IPS DF 4.7 (cell line): ENCODE data around the gene HOXD9.

Source experiments
- DNase-seq: peaks from one replicate; pipeline ENCODE4 v3.0.0-alpha.2; 2013; ENCODE audit warnings: low spot score; ENCODE audit errors: extremely low read depth

The HOXD9 gene

GRCh38 chr2:176164611-176165369 is 42.3 kb downstream of the HOXD9 start:
- no peak for DNase-seq

- DNase-seq, result no peak
Measured at GRCh38 chr2:176165370-176166050, 43.0 kb downstream of the HOXD9 start.

DNA sequence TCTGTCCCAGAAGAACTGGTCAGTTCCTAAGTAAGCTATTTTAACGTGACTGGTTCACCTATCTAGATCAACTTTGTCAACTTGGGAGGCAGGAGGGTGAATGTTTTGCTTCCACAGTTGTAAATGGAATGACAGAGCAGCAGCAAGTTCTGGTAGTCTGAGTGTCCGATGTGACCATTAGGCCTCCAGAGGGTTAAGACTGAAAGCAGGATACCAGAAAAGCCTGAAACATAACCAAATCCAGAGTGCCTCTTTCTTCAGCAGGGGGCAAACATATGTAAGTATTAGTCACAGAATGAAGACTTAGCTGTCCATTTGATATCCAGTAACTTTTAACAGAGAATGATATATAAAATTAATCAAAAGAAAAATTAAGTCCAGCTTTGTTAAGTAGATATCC is 43.8 kb downstream of the HOXD9 start:
- no peak for DNase-seq

GRCh38 chr2:176167398-176167797 is 44.9 kb downstream of the HOXD9 start:
- DNase-seq, result no peak

- no peak for DNase-seq
Measured at GRCh38 chr2:176169181-176169580, 46.7 kb downstream of the HOXD9 start.

DNA sequence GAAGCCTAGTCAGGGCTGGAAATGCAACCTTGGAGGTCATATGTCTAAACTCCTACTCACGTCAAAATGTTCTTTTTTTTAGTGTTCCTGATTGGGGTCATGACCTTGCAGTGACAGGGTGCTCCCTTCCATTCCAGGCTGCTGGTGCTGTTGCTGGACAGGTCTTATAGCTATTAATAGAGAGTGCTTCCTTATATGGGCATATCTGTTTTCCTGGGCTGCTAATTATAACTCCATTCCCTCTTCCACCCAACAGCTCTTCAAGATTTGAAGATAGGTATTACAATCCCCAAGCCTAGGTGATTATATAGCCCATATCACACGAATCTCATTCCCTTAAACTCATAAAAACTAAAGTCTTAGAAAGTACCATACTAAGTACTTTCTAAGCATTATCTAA is 47.2 kb downstream of the HOXD9 start:
- no peak for DNase-seq

DNA sequence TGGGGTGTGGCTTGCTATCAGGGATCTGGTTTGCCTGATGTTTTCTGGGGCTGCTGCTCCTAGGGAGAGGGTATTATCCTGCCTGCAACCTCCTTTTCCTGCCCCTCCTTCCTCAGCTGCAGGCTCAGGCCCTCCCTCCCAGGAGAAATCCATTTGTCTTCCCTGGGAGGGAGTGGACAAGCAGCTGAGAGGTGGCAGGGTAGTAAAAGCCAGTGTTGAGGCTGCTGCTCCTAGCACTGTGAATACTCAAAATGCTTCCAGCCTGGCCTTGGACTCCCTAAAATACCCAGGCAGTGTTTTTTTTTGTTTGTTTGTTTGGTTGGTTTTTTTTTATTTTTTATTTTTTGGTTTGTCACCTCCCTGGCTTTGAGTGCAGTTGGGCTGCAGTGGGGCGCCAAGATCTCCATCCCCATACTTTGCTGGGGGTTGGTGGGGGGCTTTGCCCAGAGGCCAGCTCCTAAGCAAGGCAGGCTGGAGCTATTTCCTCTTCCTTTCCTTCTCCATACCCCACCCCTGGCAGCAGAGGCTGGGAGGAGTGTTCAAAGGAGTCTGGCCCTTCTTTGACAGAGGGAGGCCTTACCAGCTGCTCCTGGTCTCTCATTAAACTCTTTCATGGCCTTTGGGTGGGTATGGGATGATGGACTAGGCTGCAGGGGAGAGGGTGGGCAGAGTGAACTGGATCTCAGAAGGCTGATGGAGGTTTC is 48.2 kb downstream of the HOXD9 start:
- no peak for DNase-seq

- DNase-seq, result no peak
Measured at GRCh38 chr2:176171351-176172006, 49.0 kb downstream of the HOXD9 start.

GRCh38 chr2:176172007-176172894 is 49.7 kb downstream of the HOXD9 start:
- DNase-seq, result no peak

GRCh38 chr2:176172895-176173566 is 50.5 kb downstream of the HOXD9 start:
- no peak for DNase-seq

- DNase-seq, result no peak
Measured at GRCh38 chr2:176173567-176174381, 51.3 kb downstream of the HOXD9 start.

DNA sequence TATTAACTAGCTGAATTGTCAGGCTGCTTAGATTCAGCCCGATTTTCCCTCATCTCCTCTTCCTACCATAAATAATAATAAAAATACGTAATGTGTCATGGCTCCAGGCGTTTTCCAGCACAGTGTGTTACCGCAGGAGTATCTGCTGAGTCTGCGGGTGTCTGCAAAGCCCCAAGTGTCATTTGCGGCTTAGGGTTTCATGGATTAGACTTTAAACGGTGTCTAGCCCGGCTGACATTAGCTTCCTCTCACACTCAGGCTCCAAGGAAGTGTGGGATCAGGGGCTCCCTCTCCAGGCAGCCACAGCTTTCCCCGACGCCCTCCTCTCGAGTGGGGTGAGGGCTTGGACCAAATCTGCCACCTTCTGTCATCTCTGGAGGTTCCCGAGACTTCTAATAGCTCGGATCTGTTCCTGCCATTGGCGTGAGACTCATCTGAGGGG is 51.9 kb downstream of the HOXD9 start:
- DNase-seq, result no peak
